Activated CD4-positive, alpha-beta T cell treated with anti-CD3 and anti-CD28 coated beads, Interleukin-2, Interleukin-4, amounts not matched to agents 100 ng/mL and 50 ng/mL, durations not matched to agents 16 hours and 8 hours (primary cell): Measurements from ENCODE around the gene GRK5.
A peak's percentile ranks its signal among the peaks of the same experiment; 100 is the strongest.

Source experiments
- DNase-seq: peaks from one replicate; pipeline ENCODE4 v3.0.0-alpha.2; 2020; ENCODE audit warnings: low spot score

GRK5 gene

DNA sequence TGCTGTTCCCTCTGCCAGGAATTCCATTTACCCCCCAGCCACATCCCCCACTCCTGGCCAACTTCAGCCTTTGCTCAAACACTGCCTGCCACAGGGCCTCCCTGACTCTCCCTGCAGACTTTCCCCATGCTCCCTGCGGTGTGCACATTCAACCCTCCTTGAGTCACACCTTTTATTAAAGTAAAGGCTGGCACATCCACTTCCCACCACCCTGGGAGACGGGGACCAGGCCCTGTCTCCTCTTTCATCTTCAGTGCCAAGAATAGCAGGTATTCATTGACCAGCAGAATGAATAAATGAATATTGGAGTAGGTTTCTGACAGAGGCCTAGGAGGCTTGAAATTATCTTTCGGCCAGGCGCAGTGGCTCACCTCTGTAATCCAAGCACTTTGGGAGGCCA, 91.4 kb downstream of the GRK5 start:
- DNase-seq, result no peak

DNA sequence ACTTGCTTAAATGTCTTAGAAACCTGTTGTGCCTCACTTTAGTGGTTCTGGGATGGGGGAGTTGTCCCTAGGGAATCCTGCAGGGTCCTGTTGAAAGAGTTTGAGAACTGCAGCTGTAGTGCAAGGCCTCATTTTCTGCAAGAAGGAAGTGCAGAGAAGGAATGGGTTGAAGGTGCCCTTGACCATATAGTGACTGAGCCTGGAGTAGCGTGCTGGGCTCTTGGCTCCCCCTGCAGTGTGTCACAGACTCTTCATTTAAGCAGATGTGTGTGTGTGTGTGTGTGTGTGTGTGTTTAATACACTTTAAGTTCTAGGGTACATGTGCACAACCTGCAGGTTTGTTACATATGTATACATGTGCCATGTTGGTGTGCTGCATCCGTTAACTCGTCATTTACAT, 92.2 kb downstream of the GRK5 start:
- DNase-seq, result no peak

DNA sequence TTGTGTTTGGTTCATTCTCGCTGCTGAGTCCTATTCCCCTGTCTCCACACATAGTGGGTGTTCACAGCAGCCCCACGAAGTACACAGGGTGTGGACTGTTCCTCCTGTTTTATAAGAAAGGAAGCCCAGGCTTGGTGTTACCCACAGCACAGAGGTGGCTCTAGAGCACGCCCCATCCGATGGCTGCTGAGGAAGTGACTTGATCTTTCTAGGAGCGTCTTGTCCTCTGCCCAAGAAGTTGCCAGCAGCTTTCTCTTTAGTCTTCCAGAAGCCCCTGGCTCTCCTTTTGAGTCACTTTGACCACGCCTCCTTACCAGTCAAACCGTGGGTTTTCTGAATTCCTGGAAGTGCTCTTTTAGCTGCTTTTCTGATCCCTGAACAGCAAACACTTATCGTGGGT, 94.0 kb downstream of the GRK5 start:
- DNase-seq, result peak; percentile 91

DNA sequence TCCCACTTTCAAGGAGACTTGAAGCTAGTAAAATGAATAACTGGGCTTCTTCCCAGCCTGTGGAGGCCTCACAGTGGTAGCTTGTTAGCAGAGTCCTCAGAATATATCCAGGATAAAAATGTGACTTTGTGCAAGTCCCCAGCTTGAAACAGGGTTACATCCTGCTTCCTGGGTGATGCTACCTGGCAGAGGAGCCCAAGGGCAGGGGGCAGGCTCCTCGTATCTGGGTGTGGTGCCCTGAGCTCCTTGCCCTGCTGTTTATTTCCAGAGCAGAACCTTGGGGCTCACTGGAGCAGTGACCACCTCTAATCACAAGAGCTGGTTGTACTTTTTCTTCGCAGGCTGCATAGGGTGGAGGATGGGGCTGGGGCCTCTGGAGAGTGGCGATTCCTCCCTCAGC, 94.8 kb downstream of the GRK5 start:
- no peak for DNase-seq

DNA sequence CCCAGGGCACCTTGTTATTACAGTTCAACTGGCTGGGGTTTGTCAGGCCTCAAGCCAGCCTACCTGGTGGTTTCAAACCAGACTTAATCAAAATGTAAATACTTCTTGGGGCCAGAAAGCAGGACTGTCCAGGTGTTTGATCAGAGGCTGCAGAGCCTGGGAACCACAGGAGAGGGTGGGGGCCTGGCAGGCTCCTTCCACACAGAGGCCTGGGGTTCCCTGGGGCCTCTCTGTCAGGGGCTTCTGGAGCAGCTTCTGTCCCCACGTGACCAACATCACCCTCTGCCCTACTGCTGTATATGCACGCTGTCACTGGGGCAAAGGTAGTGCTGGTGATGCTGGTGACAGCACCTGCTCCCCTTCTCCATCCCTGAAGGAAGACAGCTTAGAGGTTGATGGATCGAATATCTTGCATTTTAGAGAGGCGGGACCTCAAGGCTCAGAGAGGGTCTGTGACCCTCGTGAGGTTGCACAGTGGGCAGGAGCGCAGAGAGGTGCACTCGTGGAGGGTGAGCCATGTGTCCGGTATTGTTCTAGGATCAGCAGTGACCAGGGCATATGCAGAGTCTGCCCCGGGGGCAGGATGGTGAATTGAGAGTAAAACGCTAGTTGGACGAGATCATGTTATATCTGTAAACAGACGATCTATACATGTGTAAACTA, 95.4 kb downstream of the GRK5 start:
- no peak for DNase-seq

DNA sequence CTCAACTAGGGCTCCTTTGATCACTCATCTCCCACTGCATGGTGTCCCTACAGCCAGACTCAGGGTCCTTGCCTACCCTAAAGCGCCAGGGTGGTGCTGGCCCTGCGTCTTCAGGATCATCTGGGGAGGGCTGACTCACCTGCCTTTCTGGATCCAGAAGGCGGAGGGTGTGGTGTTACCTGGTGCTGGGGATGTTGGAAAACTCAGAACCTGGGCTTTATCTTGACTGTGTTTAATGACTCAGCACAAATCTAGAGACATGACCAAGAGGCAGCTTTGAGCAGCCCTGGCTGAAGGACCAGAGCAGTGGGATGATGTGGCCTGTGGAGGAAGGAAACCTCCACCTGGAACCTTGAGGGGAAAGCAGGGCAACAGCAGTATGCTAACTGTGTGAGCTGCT, 96.5 kb downstream of the GRK5 start:
- no peak for DNase-seq

DNA sequence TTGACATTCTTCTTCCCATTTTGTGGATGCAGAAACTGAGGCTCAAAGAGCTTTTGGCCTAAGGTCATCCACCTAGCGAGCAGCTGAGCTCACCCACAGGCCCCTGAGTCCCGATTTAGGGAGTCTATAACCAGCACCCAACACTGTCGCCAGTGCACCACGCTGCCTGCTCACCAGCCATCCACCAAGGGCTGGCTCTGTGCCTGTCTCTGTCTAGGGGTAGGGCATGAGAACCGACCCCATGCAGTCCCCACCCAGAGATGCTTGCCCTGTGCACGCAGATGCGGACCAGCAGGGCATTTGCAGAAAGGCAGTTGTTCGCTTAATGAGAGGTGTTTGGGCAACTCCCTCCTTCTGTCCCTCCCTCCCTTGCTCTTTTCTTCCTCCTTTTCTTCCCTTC, 97.2 kb downstream of the GRK5 start:
- DNase-seq, result no peak

DNA sequence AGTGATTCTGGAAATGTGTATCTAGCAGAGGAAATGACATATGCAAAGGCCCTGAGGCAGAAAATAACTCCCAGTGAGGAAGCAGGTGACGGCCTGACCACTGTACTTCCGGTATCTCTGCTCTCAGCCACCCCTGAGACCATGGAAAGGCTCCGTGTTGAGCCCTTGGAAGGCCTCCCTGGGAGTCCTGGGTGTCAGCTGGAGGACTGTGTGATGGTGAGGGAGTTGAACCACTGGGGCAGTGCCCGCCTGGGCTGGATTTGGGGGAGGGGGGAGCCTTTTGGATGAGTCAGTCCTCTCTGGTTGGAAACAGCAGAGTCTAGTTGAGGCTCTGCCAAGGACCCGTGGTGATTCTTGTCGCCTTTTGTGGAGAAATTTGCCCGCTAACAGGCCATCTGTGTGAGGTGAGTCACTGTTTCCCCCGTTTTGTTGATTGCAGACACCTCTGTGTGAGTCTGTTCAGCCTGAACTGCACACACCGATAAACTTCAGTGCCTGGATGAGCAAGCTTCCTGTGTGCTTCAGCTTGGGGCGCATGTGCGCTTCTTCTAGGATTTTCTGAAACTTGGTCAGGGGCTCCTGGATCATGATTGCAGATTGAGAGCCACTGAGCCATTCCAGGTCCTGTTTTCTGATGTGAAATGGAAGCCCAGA, 98.6 kb downstream of the GRK5 start:
- peak; percentile 96 for DNase-seq

DNA sequence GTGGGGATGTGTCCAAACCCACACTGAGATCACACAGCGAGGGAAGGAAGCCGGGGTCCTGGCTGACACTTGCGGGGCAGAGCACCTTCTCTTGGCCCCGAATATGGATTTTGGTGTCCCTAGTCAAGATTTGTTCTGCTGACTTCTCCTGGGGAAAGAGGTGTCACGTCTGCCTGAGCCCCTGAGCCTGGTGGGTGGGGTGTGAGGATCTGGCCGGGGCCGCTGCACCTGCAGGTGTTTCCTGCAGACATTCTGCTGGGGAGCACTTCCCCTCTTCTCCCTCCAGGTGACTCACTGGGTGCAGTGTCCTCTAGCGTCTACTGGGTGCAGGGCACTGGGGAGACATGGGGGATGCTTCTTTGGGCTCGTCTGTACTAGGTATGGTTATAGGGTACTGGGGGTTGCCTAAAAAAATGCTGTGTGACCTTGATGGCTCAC, 99.2 kb downstream of the GRK5 start:
- DNase-seq, result peak; percentile 72

DNA sequence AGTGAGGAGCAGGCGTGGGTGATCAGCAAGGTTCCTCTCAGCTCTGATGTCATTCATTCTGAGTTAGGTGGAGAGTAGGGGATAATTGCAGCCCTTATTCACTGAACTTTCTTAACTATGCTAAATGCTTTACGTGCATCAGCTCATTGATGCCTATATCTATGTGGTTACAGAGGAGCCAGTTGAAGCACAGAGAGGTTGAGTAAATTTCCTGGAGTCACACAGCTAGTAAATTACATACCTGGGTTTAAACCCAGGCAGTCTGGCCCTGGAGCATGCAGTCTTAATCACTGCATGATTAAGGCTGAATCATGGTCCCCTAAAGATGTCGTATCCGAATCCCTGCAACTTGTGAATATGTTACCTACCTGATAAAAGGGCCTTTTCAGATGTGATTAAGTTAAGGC, 99.6 kb downstream of the GRK5 start:
- DNase-seq, result no peak

DNA sequence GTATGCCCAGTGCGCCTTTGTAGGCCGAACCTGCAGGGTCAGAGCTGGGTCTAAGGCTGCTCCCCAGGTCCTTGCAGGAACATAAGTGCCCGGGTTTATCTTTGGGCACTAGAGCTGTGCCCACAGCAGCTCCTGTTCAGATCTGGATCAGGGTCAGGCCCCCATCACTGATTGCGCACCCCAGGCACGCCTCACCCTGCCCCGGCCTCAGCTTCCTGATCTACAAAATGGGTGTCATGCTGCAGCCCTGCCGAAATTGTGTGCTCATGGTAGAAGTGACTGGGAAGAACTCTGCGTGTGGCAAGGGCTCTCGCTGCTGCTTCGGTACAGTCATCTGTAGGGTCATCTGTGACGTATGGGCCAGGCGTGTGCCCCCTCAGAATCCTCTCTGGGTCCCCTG, 100.7 kb downstream of the GRK5 start:
- no peak for DNase-seq

DNA sequence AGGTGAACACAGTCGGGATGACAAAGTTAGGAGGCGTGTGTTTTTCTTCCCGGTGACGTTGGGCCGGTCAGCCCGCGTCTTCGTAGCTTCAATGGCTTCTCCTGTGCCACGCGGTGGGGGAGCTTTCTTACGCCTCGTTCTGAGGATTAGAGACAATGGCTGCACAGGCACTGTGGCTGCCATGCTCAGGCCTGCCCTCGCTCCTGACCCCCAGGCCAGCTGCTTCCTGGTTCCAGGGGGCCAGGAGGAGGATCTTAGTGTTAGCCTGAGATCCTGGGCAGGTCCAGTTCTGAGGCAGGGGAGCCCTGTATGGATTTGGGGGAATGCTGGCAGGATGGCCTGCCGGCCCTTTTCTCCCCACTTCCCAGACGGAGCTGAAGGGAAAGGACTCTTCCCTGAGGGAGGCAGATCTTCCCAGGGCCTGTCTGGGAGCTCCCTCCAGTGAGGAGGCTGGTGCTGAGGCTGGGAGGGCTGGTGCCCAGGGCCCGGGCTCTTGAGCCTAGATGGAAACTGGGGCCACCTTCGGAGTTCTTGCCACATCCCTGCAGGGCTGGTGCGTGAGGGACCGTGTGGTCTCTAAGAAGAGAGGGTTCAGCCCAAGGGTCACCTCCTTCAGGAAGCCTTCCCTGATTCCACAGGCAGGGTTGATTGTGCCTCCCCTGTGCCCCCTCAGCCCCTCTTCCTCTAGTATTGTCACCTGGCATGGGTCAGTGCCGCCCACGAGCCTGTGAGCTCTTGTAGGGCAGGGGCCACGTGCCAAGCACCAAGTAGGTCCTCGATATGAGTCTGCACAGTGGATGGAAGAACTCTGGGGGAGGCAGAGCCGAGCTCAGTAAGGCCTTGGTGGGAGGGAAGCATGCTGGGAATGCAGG, 101.4 kb downstream of the GRK5 start:
- DNase-seq, result no peak

DNA sequence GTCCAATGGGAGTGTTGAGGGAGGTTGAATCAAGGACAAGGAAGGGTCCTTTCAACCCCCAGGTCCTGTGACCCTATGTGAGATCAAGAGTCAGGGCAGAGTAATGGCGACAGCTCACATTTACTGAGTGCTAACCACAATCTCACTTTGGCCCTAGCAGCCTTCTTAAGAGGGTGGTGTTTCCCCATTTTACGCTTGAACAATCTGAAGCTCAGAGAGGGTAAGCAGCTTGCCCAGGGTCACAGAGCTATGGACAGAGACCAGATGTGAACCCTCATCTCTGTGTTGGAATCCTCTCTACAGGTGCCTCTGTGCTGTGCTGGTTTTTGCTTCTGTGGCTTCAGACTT, 102.0 kb downstream of the GRK5 start:
- DNase-seq, result no peak

DNA sequence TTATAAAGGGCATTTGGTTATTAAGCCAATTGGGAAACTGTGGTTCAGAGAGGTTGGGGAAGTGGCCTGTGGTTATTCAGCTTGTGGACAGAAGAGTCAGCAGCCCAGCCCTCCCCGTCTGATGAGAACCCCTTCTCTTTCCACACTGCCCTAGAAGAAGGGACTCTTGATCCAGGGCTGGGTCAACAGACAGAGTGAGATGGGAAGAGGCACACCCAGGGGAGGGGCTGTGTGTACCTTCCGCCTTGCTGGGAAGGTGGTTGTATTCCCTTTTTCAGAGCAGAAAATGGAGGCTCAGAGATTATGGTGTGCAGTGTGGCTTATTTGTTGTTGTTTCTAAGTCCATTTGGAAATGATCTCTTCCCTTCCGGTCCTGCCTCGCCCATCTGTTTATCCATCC, 103.4 kb downstream of the GRK5 start:
- no peak for DNase-seq

DNA sequence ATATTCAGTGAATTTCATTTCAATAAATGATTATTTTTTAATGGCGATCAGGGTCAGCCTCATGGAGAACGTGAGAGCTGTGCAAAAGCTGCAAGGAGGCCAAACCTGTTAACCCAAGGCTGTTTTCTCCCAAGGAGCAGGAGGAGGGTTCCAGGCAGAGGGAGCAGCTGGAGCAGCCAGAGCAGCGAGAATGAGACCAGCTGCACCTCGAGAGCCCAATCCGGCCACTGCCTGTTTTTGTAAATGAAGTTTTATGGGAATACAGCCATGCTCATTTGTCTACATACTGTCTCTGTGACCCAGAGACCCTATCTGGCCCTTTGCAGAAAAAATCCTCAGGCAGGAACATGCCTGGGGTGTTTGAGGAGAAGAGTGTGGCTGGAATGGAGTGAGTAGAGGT, 104.9 kb downstream of the GRK5 start:
- DNase-seq, result no peak

DNA sequence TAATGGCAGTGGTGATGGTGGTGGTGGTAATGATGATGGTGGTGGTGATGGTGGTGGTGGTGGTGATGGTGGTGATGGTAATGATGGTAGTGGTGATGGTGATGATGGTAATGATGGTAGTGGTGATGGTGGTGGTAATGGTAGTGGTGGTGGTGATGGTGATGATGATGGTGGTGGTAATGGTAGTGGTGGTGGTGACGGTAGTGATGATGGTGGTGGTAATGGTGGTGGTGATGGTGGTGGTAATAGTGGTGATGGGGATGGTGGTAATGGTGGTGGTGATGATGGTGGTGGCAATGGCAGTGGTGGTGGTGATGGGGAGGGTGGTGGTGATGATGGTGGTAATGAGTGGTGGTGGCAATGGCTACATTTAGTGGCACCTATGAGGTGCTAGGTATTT, 105.7 kb downstream of the GRK5 start:
- no peak for DNase-seq

DNA sequence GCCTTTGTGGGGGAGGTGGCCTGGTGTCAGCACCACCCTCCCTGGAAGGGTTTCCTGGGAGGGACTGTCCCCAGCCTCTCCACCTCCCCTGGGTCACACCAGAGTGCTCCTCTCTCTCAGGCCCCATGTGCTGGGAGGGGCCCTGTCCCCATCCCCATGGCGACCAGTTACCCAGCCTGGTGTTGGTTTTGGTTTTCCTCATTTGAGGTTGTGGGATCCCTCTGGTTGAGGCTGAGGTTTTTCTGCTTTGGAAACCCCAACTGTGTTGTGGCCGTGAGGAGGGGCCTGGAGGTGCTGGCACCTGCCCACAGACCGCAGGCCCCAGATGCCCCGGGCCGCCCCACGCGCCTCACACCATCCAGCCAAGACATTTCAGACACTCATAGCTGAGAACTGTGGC, 106.3 kb downstream of the GRK5 start:
- DNase-seq, result peak; percentile 89

DNA sequence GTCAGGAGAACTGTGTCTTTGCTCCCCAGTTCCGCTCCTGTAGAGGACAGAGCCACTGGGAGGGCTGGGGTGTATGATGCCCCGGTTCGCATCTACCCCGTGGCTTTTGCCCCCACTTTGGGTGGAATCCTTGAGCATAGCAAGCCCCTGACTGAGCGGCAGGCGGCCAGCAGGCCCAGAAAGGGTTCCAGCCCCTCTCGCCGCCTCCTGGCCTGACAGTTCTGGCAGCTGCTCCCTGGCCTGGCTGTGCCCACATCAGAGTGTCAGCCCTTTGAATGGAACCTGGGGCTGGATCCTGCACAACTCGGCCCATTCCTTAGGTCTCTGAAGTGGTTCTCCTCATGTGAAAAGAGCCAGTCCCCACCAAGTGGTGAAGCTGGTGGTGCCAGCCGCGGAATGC, 106.7 kb downstream of the GRK5 start:
- no peak for DNase-seq

DNA sequence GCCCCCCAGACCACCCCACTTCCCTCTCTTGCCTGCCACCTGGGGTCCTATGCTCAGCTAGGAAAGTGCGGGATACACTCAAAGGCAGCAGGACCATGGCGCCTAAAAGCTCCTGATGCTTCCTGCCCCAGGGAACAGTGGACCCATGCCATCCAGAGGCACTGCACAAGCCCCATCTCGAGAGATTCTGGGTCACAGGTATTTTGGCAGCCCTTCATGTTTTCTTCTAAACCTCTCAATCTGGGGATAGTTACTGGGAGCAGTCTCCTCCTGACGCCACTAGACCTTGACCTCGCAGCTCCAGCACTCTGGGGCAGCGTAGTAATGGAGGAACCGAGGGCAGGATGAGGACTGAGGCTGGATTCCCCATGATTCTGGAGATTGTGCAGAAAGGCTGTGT, 107.1 kb downstream of the GRK5 start:
- no peak for DNase-seq

DNA sequence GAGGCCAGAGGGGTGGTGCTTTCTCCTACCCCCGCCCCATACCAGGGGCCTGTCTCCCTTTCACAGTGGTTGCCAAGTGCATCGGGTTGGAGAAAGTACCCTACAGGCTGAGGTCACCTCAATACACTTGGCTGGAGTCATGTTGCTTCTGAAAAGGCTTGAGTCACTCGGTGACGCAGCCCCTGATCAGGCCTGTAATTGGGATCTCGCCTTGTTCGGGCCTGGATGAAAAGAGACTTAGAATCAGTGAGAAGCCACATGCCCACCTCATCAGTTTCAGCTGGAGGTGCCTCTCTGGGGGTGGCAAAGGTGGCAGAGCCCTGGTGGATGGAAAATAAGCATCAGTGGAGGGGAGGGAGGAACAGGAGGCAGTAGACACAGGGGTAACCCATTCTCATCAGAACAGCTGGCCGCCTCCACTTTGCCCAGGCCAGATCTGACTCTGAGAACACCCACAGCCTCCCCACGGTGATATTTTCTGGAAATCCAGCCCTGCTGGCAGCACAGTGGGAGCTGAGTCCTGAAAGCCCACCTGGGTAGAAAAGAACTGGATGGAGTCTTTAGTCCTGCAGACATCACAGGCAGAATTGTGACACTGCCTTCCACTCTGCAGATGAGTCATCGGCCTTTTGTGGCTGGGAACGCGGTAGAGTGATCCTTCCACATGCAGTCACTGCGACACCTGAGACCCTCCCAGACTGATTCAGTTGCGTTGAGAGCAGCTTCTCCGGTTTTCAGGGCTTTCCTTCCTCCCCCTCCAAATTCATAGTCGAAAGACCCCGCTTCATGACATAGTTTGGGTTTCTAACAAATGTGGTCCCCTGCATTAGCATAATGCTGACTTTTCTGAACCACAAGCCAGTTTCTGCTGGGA, 108.0 kb downstream of the GRK5 start:
- peak; percentile 85 for DNase-seq

DNA sequence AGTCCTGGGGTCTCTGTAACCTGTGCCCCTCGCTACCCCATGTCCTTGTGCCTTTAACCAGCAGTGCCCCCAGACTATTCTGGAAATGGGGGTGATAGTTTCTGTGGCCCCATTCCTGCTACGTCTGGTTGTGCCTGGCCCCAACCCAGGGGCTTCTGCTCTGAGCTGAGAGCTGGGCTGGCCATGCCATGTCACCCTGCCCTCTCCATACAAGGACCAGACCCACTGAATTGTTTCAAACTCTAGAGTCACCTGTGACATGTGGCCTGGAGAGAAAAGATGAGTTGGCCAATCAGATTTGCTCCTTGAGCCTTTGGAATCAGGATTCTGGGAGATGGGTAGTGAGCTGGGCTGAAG, 108.6 kb downstream of the GRK5 start:
- no peak for DNase-seq

DNA sequence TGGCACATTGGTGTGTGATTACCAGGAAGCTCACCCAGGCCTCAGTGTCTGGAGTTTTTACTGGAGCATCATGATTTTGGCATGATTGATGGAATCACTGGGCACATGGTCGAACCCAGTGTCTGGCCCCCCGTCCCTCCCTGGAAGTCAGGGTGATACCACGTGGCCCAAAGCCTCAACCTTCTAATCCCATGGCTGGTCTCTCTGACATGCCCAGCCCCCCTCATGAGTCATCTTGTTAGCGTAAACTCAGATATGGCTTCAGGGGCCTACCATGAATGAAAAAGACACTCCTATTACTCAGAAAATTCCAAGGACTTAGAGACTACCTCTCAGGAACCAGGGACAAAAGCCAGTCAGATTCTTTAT, 109.3 kb downstream of the GRK5 start:
- no peak for DNase-seq
